ENCODE data around the gene OR52W1. TPM values are rescaled to one million over a fixed set of nuclear protein-coding genes. Genes with fewer than 3 reads are reported as not detected.
A peak's percentile ranks its signal among the peaks of the same experiment; 100 is the strongest.

OR52W1 gene
- total RNA-seq, 1 experiment from 2014 or later: not detected

- POLR2A ChIA-PET (ENCODE audit: low non-redundant PET): no interaction called here
- CTCF ChIA-PET: no interaction called here
- no TSS peak for BruUV-seq (replicated peaks)
Measured at GRCh38 chr11:6228520-6228919, 29.5 kb downstream of the OR52W1 start.

DNA sequence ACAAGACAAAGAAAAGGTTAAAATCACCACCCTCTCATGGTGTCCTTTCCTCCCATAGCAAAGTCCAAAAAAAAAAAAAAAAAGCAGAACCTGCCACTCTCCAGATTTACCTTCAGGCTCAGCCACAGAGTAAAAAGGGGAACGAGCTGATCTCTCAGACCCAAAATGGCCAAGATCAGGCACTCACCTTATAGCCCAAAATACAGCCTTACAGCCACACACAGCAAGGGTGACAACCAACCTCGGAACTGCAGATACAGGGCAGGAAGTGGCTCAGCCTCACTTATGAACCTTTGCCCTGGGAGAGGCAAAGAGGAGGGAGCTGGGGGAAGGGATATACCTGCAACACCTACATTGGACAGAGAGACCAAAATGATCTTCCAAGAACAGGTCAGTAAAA is 30.9 kb downstream of the OR52W1 start:
- BruUV-seq (replicated peaks): no TSS peak
- DNase-seq (ENCODE audit: low spot score): no peak
- H3K9me3 ChIP-seq (ENCODE audit: low read depth, low read length, poor library complexity, severe bottlenecking): no peaks in the 10 kb centered on the region
- CTCF ChIA-PET: no interaction called here
- intact Hi-C loops (cut with micrococcal nuclease; ENCODE audit: unreplicated experiment): loop anchor here (10.0 kb wide), 1 partner anchor 235 kb away; no protein-coding TSS in a partner anchor
- no peaks in the 10 kb centered on the region for H3K4me1 ChIP-seq (ENCODE audit: insufficient read depth, low read length, poor library complexity, severe bottlenecking)
- POLR2A ChIA-PET (ENCODE audit: low non-redundant PET): no interaction called here
- no peaks in the 10 kb centered on the region for H3K27me3 ChIP-seq (replicated peaks; ENCODE audit: insufficient read depth, low read depth, low read length, poor library complexity)
- H3K4me3 ChIP-seq (ENCODE audit: low read depth, low read length, poor library complexity, severe bottlenecking): no peak overlapping the region
- H3K36me3 ChIP-seq (ENCODE audit: insufficient read depth, low read length, poor library complexity, severe bottlenecking): no peaks in the 10 kb centered on the region
- H3K27ac ChIP-seq (ENCODE audit: low read depth, low read length, poor library complexity, severe bottlenecking): no peak overlapping the region
- TF ChIP-seq EZH2 (IDR thresholded peaks at IDR 0.05; ENCODE audit: borderline replicate concordance, low read depth, low read length, poor library complexity, severe bottlenecking): no peak
- no peak for TF ChIP-seq CTCF (conservative IDR thresholded peaks at IDR 0.05; ENCODE audit: low read depth, low read length)

More at GRCh38 chr11:6228520-6228919, 29.5 kb downstream of the OR52W1 start:
- Histone ChIP-seq H3K4me1 (ENCODE audit: insufficient read depth, low read length, poor library complexity, severe bottlenecking) (no peaks in the 10 kb centered on the region), H3K27me3 (replicated peaks; ENCODE audit: insufficient read depth, low read depth, low read length, poor library complexity) (no peaks in the 10 kb centered on the region), H3K4me3 (ENCODE audit: low read depth, low read length, poor library complexity, severe bottlenecking) (no peak overlapping the region), H3K27ac (ENCODE audit: low read depth, low read length, poor library complexity, severe bottlenecking) (no peak overlapping the region), H3K9me3 (ENCODE audit: low read depth, low read length, poor library complexity, severe bottlenecking) (no peaks in the 10 kb centered on the region), H3K36me3 (ENCODE audit: insufficient read depth, low read length, poor library complexity, severe bottlenecking) (peaks cover 8% of the 10 kb centered on the region)
- intact Hi-C loops (cut with micrococcal nuclease; ENCODE audit: unreplicated experiment): no loop called here
- no peak for TF ChIP-seq EZH2 (IDR thresholded peaks at IDR 0.05; ENCODE audit: borderline replicate concordance, low read depth, low read length, poor library complexity, severe bottlenecking)
- no peak for TF ChIP-seq CTCF (conservative IDR thresholded peaks at IDR 0.05; ENCODE audit: low read depth, low read length)
- no peak for DNase-seq (ENCODE audit: low spot score)

- no peak overlapping the region for H3K27ac ChIP-seq (ENCODE audit: low read depth, low read length, poor library complexity, severe bottlenecking)
- TSS peak; percentile 26 for BruUV-seq (replicated peaks)
- CTCF ChIA-PET: no interaction called here
Measured at GRCh38 chr11:6232899-6233298, 33.9 kb downstream of the OR52W1 start.

More at GRCh38 chr11:6232899-6233298, 33.9 kb downstream of the OR52W1 start:
- Histone ChIP-seq H3K36me3 (ENCODE audit: insufficient read depth, low read length, poor library complexity, severe bottlenecking) (no peaks in the 10 kb centered on the region), H3K4me3 (ENCODE audit: low read depth, low read length, poor library complexity, severe bottlenecking) (peak overlapping the region; percentile 96), H3K27me3 (replicated peaks; ENCODE audit: insufficient read depth, low read depth, low read length, poor library complexity) (no peaks in the 10 kb centered on the region), H3K4me1 (ENCODE audit: insufficient read depth, low read length, poor library complexity, severe bottlenecking) (no peaks in the 10 kb centered on the region), H3K9me3 (ENCODE audit: low read depth, low read length, poor library complexity, severe bottlenecking) (no peaks in the 10 kb centered on the region)
- TF ChIP-seq CTCF (conservative IDR thresholded peaks at IDR 0.05; ENCODE audit: low read depth, low read length) (no peak), EZH2 (IDR thresholded peaks at IDR 0.05; ENCODE audit: borderline replicate concordance, low read depth, low read length, poor library complexity, severe bottlenecking) (no peak)
- intact Hi-C loops (cut with micrococcal nuclease; ENCODE audit: unreplicated experiment): loop anchor here (10.0 kb wide), 1 partner anchor 232 kb away; no protein-coding TSS in a partner anchor
- POLR2A ChIA-PET (ENCODE audit: low non-redundant PET): no interaction called here
- no peak for DNase-seq (ENCODE audit: low spot score)

Measured in A673 (cell line).